H1 (cell line): ENCODE results near the gene FADS6. TPM values are rescaled to one million over a fixed set of nuclear protein-coding genes. Genes with fewer than 3 reads are reported as not detected.

Source experiments
- CTCF ChIA-PET: fragments of 300-600 bp; sonication (Branson Sonifier 250); formaldehyde crosslinking; loops from one replicate; lab custom pipeline; 2021; ENCODE audit not compliant: partially characterized antibody; lab: Charles Lee
- POLR2A ChIA-PET: fragments of 300-600 bp; sonication (Branson Sonifier 250); formaldehyde crosslinking; loops from one replicate; lab custom pipeline; 2021; ENCODE audit warnings: inconsistent platforms; ENCODE audit not compliant: partially characterized antibody; lab: Charles Lee
- DNase-seq, 2 experiments: peaks; one replicate each; pipeline versions ENCODE4 v3.0.0 to v3.0.0-alpha.2; 2010 to 2022; ENCODE audit warnings: low spot score in 2 of 2, low read depth in 1 of 2, mixed read lengths in 1 of 2
- FAIRE-seq: peaks from 2 replicates; lab custom pipeline; 2011; peaks lifted over from hg19 to GRCh38; lab: Jason Lieb, UNC
- H2AFZ ChIP-seq: 2 replicates; pipeline ENCODE4 v1.8.1; 2012; ENCODE audit warnings: low read length, inconsistent platforms
- H2AK5ac ChIP-seq: 2 replicates; pipeline ENCODE4 v1.6.1; 2013; ENCODE audit warnings: low read depth, low read length
- H2BK120ac ChIP-seq: replicated peaks from 2 replicates; pipeline ENCODE3; 2013; ENCODE audit warnings: low read depth, low read length, inconsistent platforms
- H2BK12ac ChIP-seq: 2 replicates; pipeline ENCODE4 v1.6.1; 2013; ENCODE audit warnings: low read depth, low read length
- H2BK15ac ChIP-seq: 2 replicates; pipeline ENCODE4 v1.6.1; 2013; ENCODE audit warnings: low read length
- H2BK20ac ChIP-seq: 2 replicates; pipeline ENCODE4 v1.6.1; 2013; ENCODE audit warnings: low read length
- H2BK5ac ChIP-seq: 2 replicates; pipeline ENCODE4 v1.6.1; 2013; ENCODE audit warnings: low read depth, low read length
- H3K14ac ChIP-seq: 2 replicates; pipeline ENCODE4 v1.6.1; 2013; ENCODE audit warnings: inconsistent platforms; ENCODE audit not compliant: insufficient read length
- H3K18ac ChIP-seq: 2 replicates; pipeline ENCODE4 v1.6.1; 2013; ENCODE audit warnings: low read length; ENCODE audit errors: extremely low read depth
- H3K23ac ChIP-seq: 2 replicates; pipeline ENCODE4 v1.6.1; 2013; ENCODE audit warnings: inconsistent platforms; ENCODE audit not compliant: insufficient read length
- H3K23me2 ChIP-seq: 2 replicates; pipeline ENCODE4 v1.6.1; 2013; ENCODE audit warnings: low read depth, low read length
- H3K27ac ChIP-seq: 2 replicates; pipeline ENCODE4 v1.6.1; 2011; ENCODE audit warnings: low read depth, low read length, inconsistent platforms
- H3K27me3 ChIP-seq, 4 experiments: replicated peaks in 1 of 4; 1 replicate in 1 of 4; 2 replicates in 3 of 4; pipeline versions ENCODE4 v1.6.1 to v1.8.1; 2011 to 2013; ENCODE audit warnings: low read length in 3 of 4, mild to moderate bottlenecking in 3 of 4, inconsistent platforms in 2 of 4, mixed read lengths in 2 of 4, moderate library complexity in 1 of 4; ENCODE audit not compliant: control insufficient read depth in 3 of 4, insufficient read depth in 3 of 4; ENCODE audit errors: extremely low read depth in 1 of 4
- H3K36me3 ChIP-seq, 4 experiments: 2 replicates each; pipeline versions ENCODE4 v1.6.1 to v1.8.1; 2011 to 2013; ENCODE audit warnings: mild to moderate bottlenecking in 4 of 4, low read length in 3 of 4, moderate library complexity in 2 of 4, control low read depth in 1 of 4, inconsistent platforms in 1 of 4; ENCODE audit not compliant: insufficient read depth in 4 of 4, control insufficient read depth in 2 of 4
- H3K4ac ChIP-seq: replicated peaks from 2 replicates; pipeline ENCODE3; 2013; ENCODE audit warnings: low read length, low read depth, mixed read lengths, inconsistent platforms; ENCODE audit not compliant: insufficient read length
- H3K4me1 ChIP-seq, 4 experiments: replicated peaks in 1 of 4; 1 replicate in 1 of 4; 2 replicates in 3 of 4; pipeline versions ENCODE4 v1.6.1 to v1.8.1; 2011 to 2013; ENCODE audit warnings: low read length in 3 of 4, inconsistent platforms in 2 of 4, mixed read lengths in 1 of 4; ENCODE audit not compliant: insufficient read depth in 4 of 4, control insufficient read depth in 3 of 4
- H3K4me2 ChIP-seq, 2 experiments: 2 replicates each; pipeline versions ENCODE4 v1.6.1 to v1.8.1; 2011 to 2013; ENCODE audit warnings: low read depth in 2 of 2, low read length in 2 of 2, control low read depth in 1 of 2, inconsistent platforms in 1 of 2, mild to moderate bottlenecking in 1 of 2; ENCODE audit not compliant: insufficient read depth in 1 of 2
- H3K4me3 ChIP-seq, 4 experiments: fragments of 200-600, 300-600 bp in 1 of 4; sonication (generic), shearing (Covaris generic), sonication (Bioruptor Twin) in 1 of 4; 2 replicates each; pipeline versions ENCODE4 v1.5.1 to v1.8.1; 2011 to 2016; ENCODE audit warnings: low read length in 4 of 4, low read depth in 3 of 4, control low read depth in 2 of 4, inconsistent platforms in 2 of 4, mild to moderate bottlenecking in 2 of 4, mixed read lengths in 1 of 4, moderate library complexity in 1 of 4; ENCODE audit not compliant: insufficient read depth in 2 of 4; ENCODE audit errors: extremely low read depth in 1 of 4
- H3K56ac ChIP-seq: replicated peaks from 2 replicates; pipeline ENCODE3; 2013; ENCODE audit warnings: low read depth, mild to moderate bottlenecking, mixed read lengths, low read length, inconsistent platforms; ENCODE audit not compliant: insufficient read length
- H3K79me1 ChIP-seq: 2 replicates; pipeline ENCODE4 v1.6.1; 2013; ENCODE audit warnings: low read depth, low read length, control low read depth
- H3K79me2 ChIP-seq, 2 experiments: 2 replicates each; pipeline versions ENCODE4 v1.6.1 to v1.8.1; 2012 to 2013; ENCODE audit warnings: low read length in 2 of 2, mild to moderate bottlenecking in 2 of 2, inconsistent platforms in 1 of 2; ENCODE audit not compliant: insufficient read depth in 2 of 2, control insufficient read depth in 1 of 2
- H3K9ac ChIP-seq, 4 experiments: replicated peaks in 1 of 4; 1 replicate in 1 of 4; 2 replicates in 3 of 4; pipeline versions ENCODE4 v1.6.1 to v1.8.1; 2011 to 2013; ENCODE audit warnings: low read depth in 3 of 4, low read length in 3 of 4, control low read depth in 2 of 4, mild to moderate bottlenecking in 2 of 4, moderate library complexity in 2 of 4, inconsistent platforms in 1 of 4; ENCODE audit errors: extremely low read depth in 1 of 4
- H3K9me3 ChIP-seq, 2 experiments: 2 replicates each; pipeline versions ENCODE4 v1.6.1 to v1.8.1; 2012 to 2013; ENCODE audit warnings: mild to moderate bottlenecking in 2 of 2, moderate library complexity in 2 of 2, control low read depth in 1 of 2, inconsistent platforms in 1 of 2, low read depth in 1 of 2, low read length in 1 of 2, mixed read lengths in 1 of 2; ENCODE audit not compliant: insufficient read depth in 2 of 2
- H4K20me1 ChIP-seq, 2 experiments: replicated peaks in 1 of 2; 2 replicates each; pipeline versions ENCODE3 to v1.8.1; 2011 to 2013; ENCODE audit warnings: inconsistent platforms in 2 of 2, low read length in 2 of 2, mild to moderate bottlenecking in 1 of 2; ENCODE audit not compliant: insufficient read depth in 2 of 2, control insufficient read depth in 1 of 2
- H4K5ac ChIP-seq: 2 replicates; pipeline ENCODE4 v1.6.1; 2013; ENCODE audit warnings: low read length, low read depth, mixed read lengths, inconsistent platforms; ENCODE audit not compliant: insufficient read length
- H4K8ac ChIP-seq: 2 replicates; pipeline ENCODE4 v1.8.0; 2013; ENCODE audit warnings: mild to moderate bottlenecking, moderate library complexity, low read length, inconsistent platforms; ENCODE audit not compliant: insufficient read depth; ENCODE audit errors: extremely low read depth
- H4K91ac ChIP-seq: replicated peaks from 2 replicates; pipeline ENCODE3; 2013; ENCODE audit warnings: low read length, mixed read lengths, inconsistent platforms; ENCODE audit not compliant: insufficient read length
- ASH2L ChIP-seq: fragments of 200-600, 300-600 bp; sonication (generic); IDR thresholded peaks from one replicate; pipeline ENCODE4 v1.7.1; 2017; ENCODE audit warnings: low read length
- ATF2 ChIP-seq: IDR thresholded peaks from 2 replicates; pipeline ENCODE4 v1.6.1; 2012; ENCODE audit warnings: low read length, inconsistent platforms
- BCL11A ChIP-seq, 2 experiments: IDR thresholded peaks; one replicate each; pipeline ENCODE4 v1.6.1; 2011; ENCODE audit warnings: low read depth in 2 of 2, low read length in 2 of 2, mild to moderate bottlenecking in 2 of 2
- CREB1 ChIP-seq: IDR thresholded peaks from 2 replicates; pipeline ENCODE4 v1.6.1; 2012; ENCODE audit warnings: inconsistent platforms
- EGR1 ChIP-seq: IDR thresholded peaks from 2 replicates; pipeline ENCODE4 v1.6.1; 2011; ENCODE audit warnings: low read depth, low read length, borderline replicate concordance
- JUND ChIP-seq: IDR thresholded peaks from 2 replicates; pipeline ENCODE4 v1.6.1; 2011; ENCODE audit warnings: mild to moderate bottlenecking, improper control_type of control experiment, low read length
- NANOG ChIP-seq: IDR thresholded peaks from 2 replicates; pipeline ENCODE4 v1.6.1; 2011; ENCODE audit warnings: low read length, low read depth, mild to moderate bottlenecking, inconsistent platforms; ENCODE audit not compliant: insufficient read depth, poor library complexity, severe bottlenecking
- SP2 ChIP-seq: IDR thresholded peaks from 2 replicates; pipeline ENCODE4 v1.6.1; 2012; ENCODE audit warnings: mild to moderate bottlenecking, low read length, inconsistent platforms
- SP4 ChIP-seq: IDR thresholded peaks from 2 replicates; pipeline ENCODE4 v1.6.1; 2012; ENCODE audit warnings: low read length, inconsistent platforms
- ZNF274 ChIP-seq: IDR thresholded peaks from 2 replicates; pipeline ENCODE4 v1.7.0; 2012; ENCODE audit warnings: low read length, borderline replicate concordance; ENCODE audit errors: extremely low read depth
- WGBS, 2 experiments: shearing (Covaris generic) in 1 of 2; methylation state at CpG; one replicate each; pipeline versions ENCODE4 v1.1.6 to v1.1.7; 2013 to 2015; ENCODE audit warnings: low lambda C conversion rate in 2 of 2, mixed read lengths in 2 of 2, inconsistent platforms in 1 of 2, low coverage in 1 of 2, missing lambda C conversion rate in 1 of 2; ENCODE audit not compliant: insufficient replicate concordance in 2 of 2, insufficient coverage in 1 of 2, insufficient read length in 1 of 2; ENCODE audit errors: extremely low coverage in 1 of 2, missing lambda C conversion rate in 1 of 2; 5-methylcytosine and 5-hydroxymethylcytosine counted together
- polyA plus RNA-seq, 7 experiments: library from polyadenylated mRNA; depleted of rRNA in 3 of 7; stranded (reverse) in 5 of 7; unstranded in 2 of 7; fragments of >200 nt in 5 of 7; fragments of 200-250 nt in 2 of 7; gene quantifications; 1 replicate in 5 of 7; 2 replicates in 1 of 7; 4 replicates in 1 of 7; pipeline versions ENCODE4 v1.2.1 to v1.2.3, GENCODE V29; 2011 to 2013; ENCODE audit warnings: missing spikeins in 2 of 7, mixed read lengths in 2 of 7
- total RNA-seq: library from RNA; stranded (reverse); fragmentation: NEBNext Ultra II Directional; extraction: Animal tissue kit (Norgen Biotek cat#: 25700); gene quantifications from 2 replicates; pipeline ENCODE4 v1.2.1, GENCODE V29; 2021

The FADS6 gene
- total and polyA plus RNA-seq, 2 of the 8 experiments (the other 6 are each of a cell fraction or from before 2014, with no cell fraction given), result 0.56 to 2.5 TPM

- peak overlapping the region; percentile 54 for H4K91ac ChIP-seq
- H3K27me3 ChIP-seq, result peaks cover 26 to 92% (median 72%) of the 10 kb centered on the region in 4 experiments
- peak overlapping the region; percentile 72; the same call in 1 of the 2 replicates for H2BK15ac ChIP-seq
- H3K9me3 ChIP-seq, result no peaks in the 10 kb centered on the region; a peak in 1 of 4 replicates
- H2AFZ ChIP-seq, result peak overlapping the region; percentile 75; the same call in 1 of the 2 replicates
- H2AK5ac ChIP-seq, result no peak overlapping the region
- H3K79me1 ChIP-seq, result no peaks in the 10 kb centered on the region
- H3K4me1 ChIP-seq, result peaks cover 0 to 7% (median 3%) of the 10 kb centered on the region in 4 experiments; a peak in 5 of 7 replicates
- H3K9ac ChIP-seq, result no peak overlapping the region
- DNase-seq, result peak; percentile 71 to 86
- ChIA-PET POLR2A (interaction anchor here (1.0 to 3.0 kb wide), 7 partner anchors 10 to 107 kb away, joined by 3 to 23 read pairs (median 5); partner anchors contain the start of gene FDXR), CTCF (interaction anchor here (1.1 to 99.6 kb wide), 6 partner anchors 9 to 115 kb away, joined by 3 to 2981 read pairs (median 8); partner anchors contain the start of genes FDXR, GRIN2C, NAT9 and RAB37)
- peak overlapping the region; percentile 48; the same call in 1 of the 2 replicates for H3K18ac ChIP-seq
- no peak overlapping the region for H3K23ac ChIP-seq
- H2BK5ac ChIP-seq, result no peak overlapping the region
- peak overlapping the region; percentile 89 for H4K8ac ChIP-seq
- WGBS, 2 experiments, result 11% methylated on average over 47 of the region's 76 CpGs; no CpG with 5 or more reads in 1 of the 2 experiments
- H2BK20ac ChIP-seq, result no peak overlapping the region
- H2BK120ac ChIP-seq, result peak overlapping the region; percentile 64
- H3K27ac ChIP-seq, result no peak overlapping the region
- H2BK12ac ChIP-seq, result no peak overlapping the region
- H4K20me1 ChIP-seq, result peaks cover 5 to 11% of the 10 kb centered on the region in 2 experiments
- H3K4ac ChIP-seq, result no peak overlapping the region
- peak overlapping the region; percentile 69 for H4K5ac ChIP-seq
- no peaks in the 10 kb centered on the region for H3K36me3 ChIP-seq
- no peak for FAIRE-seq
- H3K56ac ChIP-seq, result no peak overlapping the region
- peak overlapping the region; percentile 69 to 94 for H3K4me2 ChIP-seq
- H3K14ac ChIP-seq, result no peak overlapping the region
- H3K4me3 ChIP-seq, result peak overlapping the region; percentile 40 to 70 (median 59)
- peaks cover 4% of the 10 kb centered on the region; the same call in 1 of the 2 replicates for H3K23me2 ChIP-seq
- H3K79me2 ChIP-seq, result no peaks in the 10 kb centered on the region
- 0 out of 2 replicates have a peak, but pooled peaks have one; percentile 25 for TF ChIP-seq SP4
- TF ChIP-seq BCL11A (IDR thresholded peaks at IDR 0.05; ENCODE audit: low read depth in 2 of 2, low read length in 2 of 2), result no peak
- peak; percentile 83 for TF ChIP-seq CREB1
- peak; percentile 55 for TF ChIP-seq ASH2L
- TF ChIP-seq JUND, result no peak
- no peak for TF ChIP-seq ZNF274
- peak; percentile 10; the same call in 1 of the 2 replicates for TF ChIP-seq ATF2
- TF ChIP-seq EGR1, result no peak
- no peak for TF ChIP-seq SP2
- no peak for TF ChIP-seq NANOG
These were observed 41.0 kb downstream of the FADS6 start for GRCh38 chr17:74852237-74853047.
